Vagina (tissue), 2 donors: ENCODE measurements around the gene LMTK3.

Source experiments
- CTCF ChIP-seq, 3 experiments: fragments of 450-650 bp in 2 of 3; fragments of 200-600 bp in 1 of 3; sonication (generic) in 1 of 3; IDR thresholded peaks; one replicate each; pipeline ENCODE4 v1.5.1; 2017 to 2019; ENCODE audit warnings: antibody characterized with exemption in 3 of 3, mild to moderate bottlenecking in 2 of 3, moderate library complexity in 2 of 3
- POLR2A ChIP-seq, 2 donors: fragments of 450-650 bp; IDR thresholded peaks; one replicate each; pipeline ENCODE4 v1.6.1; 2017; ENCODE audit warnings: antibody characterized with exemption in 2 of 2, mild to moderate bottlenecking in 2 of 2, moderate library complexity in 2 of 2

GRCh38 chr19:48493718-48494401, 17.8 kb downstream of the LMTK3 start:
- no peak for TF ChIP-seq CTCF (IDR thresholded peaks at IDR 0.05)
- no peak for TF ChIP-seq POLR2A (IDR thresholded peaks at IDR 0.05)
